GM12878 (cell line): Measurements from ENCODE around the gene UBE2G2. TPM values are rescaled to one million over a fixed set of nuclear protein-coding genes. Genes with fewer than 3 reads are reported as not detected.

Experiments used
- ATAC-seq: fragments of 200-7000 bp; cut with Tn5 transposase; 3 replicates; pipeline ENCODE4 v1.9.1; 2020; ENCODE audit warnings: mild to moderate bottlenecking, moderate library complexity
- BruUV-seq: library from RNA; stranded (reverse); fragments of 400-500 nt; replicated peaks from 2 replicates; lab custom pipeline; 2021; lab: Mats Ljungman, UMichigan
- CTCF ChIA-PET: fragments of 300-600 bp; sonication (Branson Sonifier 250); formaldehyde crosslinking; extraction: SDS; loops from one replicate; lab custom pipeline; 2021; ENCODE audit warnings: inconsistent platforms; lab: Yijun Ruan, JAX
- POLR2A ChIA-PET: fragments of 350-600 bp; formaldehyde crosslinking; extraction: SDS; loops from one replicate; lab custom pipeline; 2021; ENCODE audit warnings: inconsistent platforms; lab: Charles Lee
- RAD21 ChIA-PET: fragments of 300-600 bp; sonication (Branson Sonifier 250); formaldehyde crosslinking; loops from one replicate; lab custom pipeline; 2023; ENCODE audit warnings: antibody characterized with exemption; ENCODE audit not compliant: unreplicated experiment; lab: Charles Lee
- SMC1A ChIA-PET: fragments of 300-600 bp; sonication (Branson Sonifier 250); formaldehyde crosslinking; loops from one replicate; lab custom pipeline; 2023; ENCODE audit not compliant: unreplicated experiment, uncharacterized antibody; lab: Charles Lee
- DNase-seq: peaks from one replicate; pipeline ENCODE4 v3.0.0-alpha.2; 2011; ENCODE audit warnings: low read depth, low spot score
- FAIRE-seq: peaks from 3 replicates; lab custom pipeline; 2011; peaks lifted over from hg19 to GRCh38; lab: Jason Lieb, UNC
- H2AFZ ChIP-seq: 2 replicates; pipeline ENCODE4 v1.6.0; 2011; ENCODE audit warnings: low read depth, low read length, control low read depth; ENCODE audit not compliant: control insufficient read depth
- H3K27ac ChIP-seq: 2 replicates; pipeline ENCODE4 v1.5.1; 2011; ENCODE audit warnings: control low read depth; ENCODE audit not compliant: control insufficient read depth, insufficient read depth
- H3K27me3 ChIP-seq, 2 experiments: replicated peaks in 1 of 2; 2 replicates each; pipeline versions ENCODE4 v1.6.0 to v1.6.1; 2011; ENCODE audit warnings: low read length in 1 of 2; ENCODE audit not compliant: control insufficient read depth in 2 of 2, insufficient read depth in 2 of 2
- H3K36me3 ChIP-seq, 2 experiments: 2 replicates each; pipeline ENCODE4 v1.5.1; 2011; ENCODE audit warnings: low read length in 1 of 2; ENCODE audit not compliant: control insufficient read depth in 2 of 2, insufficient read depth in 2 of 2
- H3K4me1 ChIP-seq: 2 replicates; pipeline ENCODE4 v1.6.1; 2011; ENCODE audit warnings: mild to moderate bottlenecking, low read length, moderate library complexity, mixed read lengths; ENCODE audit not compliant: control insufficient read depth, insufficient read depth
- H3K4me2 ChIP-seq: 2 replicates; pipeline ENCODE4 v1.6.0; 2011; ENCODE audit warnings: control low read depth; ENCODE audit not compliant: control insufficient read depth, insufficient read depth
- H3K4me3 ChIP-seq: fragments of 200-600 bp; sonication (generic); 2 replicates; pipeline ENCODE4 v1.5.1; 2016
- H3K79me2 ChIP-seq: 2 replicates; pipeline ENCODE4 v1.6.0; 2011; ENCODE audit warnings: low read length; ENCODE audit not compliant: control insufficient read depth, insufficient read depth
- H3K9ac ChIP-seq: 2 replicates; pipeline ENCODE4 v1.8.0; 2011; ENCODE audit warnings: low read length, control low read depth, mixed read lengths; ENCODE audit not compliant: control insufficient read depth, insufficient read depth
- H3K9me3 ChIP-seq: replicated peaks from 3 replicates; pipeline ENCODE4 v1.5.1; 2011; ENCODE audit warnings: mild to moderate bottlenecking, low read length; ENCODE audit not compliant: control insufficient read depth, insufficient read depth
- H4K20me1 ChIP-seq: 2 replicates; pipeline ENCODE4 v1.6.0; 2011; ENCODE audit not compliant: control insufficient read depth, insufficient read depth
- BRCA1 ChIP-seq: IDR thresholded peaks from 2 replicates; pipeline ENCODE4 v1.6.1; 2011; ENCODE audit warnings: low read depth, low read length, improper control_type of control experiment
- EZH2 ChIP-seq: IDR thresholded peaks from 2 replicates; pipeline ENCODE4 v1.6.1; 2012; ENCODE audit warnings: low read depth, mild to moderate bottlenecking, control low read depth, inconsistent platforms, low read length, borderline replicate concordance; ENCODE audit not compliant: control insufficient read depth
- MEF2B ChIP-seq: fragments of 450-650 bp; IDR thresholded peaks from 2 replicates; pipeline ENCODE4 v1.6.1; 2018; ENCODE audit warnings: mild to moderate bottlenecking, moderate library complexity; ENCODE audit not compliant: partially characterized antibody, poor library complexity, severe bottlenecking
- NKRF ChIP-seq: fragments of 450-650 bp; conservative IDR thresholded peaks from 2 replicates; pipeline ENCODE4 v1.6.1; 2017; ENCODE audit warnings: mild to moderate bottlenecking, moderate library complexity
- PAX5 ChIP-seq: IDR thresholded peaks from 2 replicates; pipeline ENCODE4 v1.6.1; 2011; ENCODE audit warnings: low read depth, low read length, borderline replicate concordance
- POLR2A ChIP-seq: IDR thresholded peaks from 2 replicates; pipeline ENCODE4 v1.6.1; 2011; ENCODE audit warnings: low read depth, mild to moderate bottlenecking, low read length
- POLR2AphosphoS5 ChIP-seq: IDR thresholded peaks from 2 replicates; pipeline ENCODE4 v1.6.1; 2011; ENCODE audit warnings: mild to moderate bottlenecking, low read length, inconsistent platforms
- SP1 ChIP-seq: IDR thresholded peaks from one replicate; pipeline ENCODE4 v1.6.1; 2011; ENCODE audit warnings: low read depth, low read length
- WGBS: methylation state at CpG from one replicate; pipeline ENCODE4 v1.1.6; 2016; ENCODE audit warnings: low lambda C conversion rate; ENCODE audit not compliant: insufficient replicate concordance, insufficient coverage; ENCODE audit errors: missing lambda C conversion rate; 5-methylcytosine and 5-hydroxymethylcytosine counted together
- in situ Hi-C: fragments of 300-500 bp; cut with MboI; formaldehyde crosslinking; loops from 9 replicates; pipeline ENCODE4 v1.14.3; 2018; ENCODE audit warnings: mixed read lengths
- intact Hi-C: fragments of 100-400 bp; cut with micrococcal nuclease; formaldehyde crosslinking; loops from one replicate; pipeline ENCODE4 v1.14.2; 2022; ENCODE audit not compliant: unreplicated experiment
- polyA plus RNA-seq, 11 experiments: library from polyadenylated mRNA; depleted of rRNA in 4 of 11; unstranded in 6 of 11; stranded (reverse) in 5 of 11; fragments of >200 nt; fragmentation: Nextera tagmentation in 4 of 11; fragmentation: Illumina TruSeq in 1 of 11; extraction: Ambion mirVana in 4 of 11; extraction: Trizol in 1 of 11; gene quantifications; 1 replicate in 1 of 11; 2 replicates in 10 of 11; pipeline versions ENCODE4 v1.2.1 to v1.2.3, GENCODE V29; 2011 to 2016; ENCODE audit warnings: inconsistent platforms in 2 of 11, missing spikeins in 2 of 11, low read depth in 1 of 11
- total RNA-seq, 4 experiments: library from RNA; depleted of rRNA in 3 of 4; stranded (reverse); fragments of >200 nt in 3 of 4; fragmentation: Illumina TruSeq in 1 of 4; extraction: Trizol in 1 of 4; gene quantifications; 2 replicates each; pipeline versions ENCODE4 v1.2.1 to v1.2.3, GENCODE V29; 2013 to 2021

The UBE2G2 gene
- total and polyA plus RNA-seq, 10 of the 15 experiments (the other 5 are each of a cell fraction or from before 2014, with no cell fraction given): 27.0 to 139 (median 75.9) TPM

- no TSS peak for BruUV-seq
- H3K36me3 ChIP-seq: peaks cover 11 to 12% of the 10 kb centered on the region in 2 experiments
- SMC1A ChIA-PET: no interaction called here
These were observed 11.5 kb upstream of the UBE2G2 start for GRCh38 chr21:44813149-44813548.

GRCh38 chr21:44812640-44813039, 11.0 kb upstream of the UBE2G2 start:
- CTCF ChIA-PET: interaction anchor here (1.3 kb wide), 1 partner anchor 14 kb away, joined by 6 read pairs; no protein-coding TSS in a partner anchor
- intact Hi-C loops: no loop called here
- BruUV-seq: no TSS peak

More at GRCh38 chr21:44813149-44813548, 11.5 kb upstream of the UBE2G2 start:
- Histone ChIP-seq H3K4me2 (no peak overlapping the region), H3K4me1 (no peaks in the 10 kb centered on the region), H3K79me2 (peaks cover 30% of the 10 kb centered on the region), H3K9ac (no peak overlapping the region), H3K27me3 (no peaks in the 10 kb centered on the region), H3K9me3 (no peaks in the 10 kb centered on the region), H2AFZ (no peak overlapping the region), H3K27ac (no peak overlapping the region), H4K20me1 (no peaks in the 10 kb centered on the region), H3K4me3 (no peak overlapping the region)
- ChIA-PET POLR2A (no interaction called here), CTCF (no interaction called here), RAD21 (no interaction called here)
- FAIRE-seq (no peak), DNase-seq (no peak), ATAC-seq (no peak)
- 86% methylated on average over 10 of the region's 10 CpGs for WGBS
- intact Hi-C loops: no loop called here
- TF ChIP-seq POLR2A (0 out of 2 replicates have a peak, but pooled peaks have one; percentile 17), POLR2AphosphoS5 (0 out of 2 replicates have a peak, but pooled peaks have one; percentile 17), BRCA1 (no peak), MEF2B (no peak), SP1 (no peak), EZH2 (no peak), PAX5 (no peak)
- in situ Hi-C loops: no loop called here

More at GRCh38 chr21:44812640-44813039, 11.0 kb upstream of the UBE2G2 start:
- H3K4me2 ChIP-seq: no peak overlapping the region
- no peaks in the 10 kb centered on the region for H3K27me3 ChIP-seq
- in situ Hi-C loops: no loop called here
- WGBS: 88% methylated on average over 14 of the region's 14 CpGs
- H4K20me1 ChIP-seq: no peaks in the 10 kb centered on the region
- H3K4me3 ChIP-seq: no peak overlapping the region
- H3K9ac ChIP-seq: no peak overlapping the region
- ChIA-PET RAD21 (no interaction called here), SMC1A (no interaction called here), POLR2A (no interaction called here)
- no peak for ATAC-seq
- H2AFZ ChIP-seq: no peak overlapping the region
- no peak overlapping the region for H3K27ac ChIP-seq
- FAIRE-seq: no peak
- peaks cover 12 to 15% of the 10 kb centered on the region in 2 experiments for H3K36me3 ChIP-seq
- DNase-seq: no peak
- H3K79me2 ChIP-seq: peaks cover 30% of the 10 kb centered on the region
- TF ChIP-seq NKRF (no peak), POLR2A (peak; percentile 19)
- H3K9me3 ChIP-seq: no peaks in the 10 kb centered on the region
- no peaks in the 10 kb centered on the region for H3K4me1 ChIP-seq
